Measurements from ENCODE around the gene GPT2. TPM values are rescaled to one million over a fixed set of nuclear protein-coding genes. Genes with fewer than 3 reads are reported as not detected.
"Not testable (repeated sequence)": the region's sequence is repeated elsewhere in the genome, so short reads cannot be mapped to it uniquely, and the experiment has no call there.

The GPT2 gene
- total RNA-seq, 2 experiments from 2014 or later = 5.4 to 7.3 TPM

GRCh38 chr16:46852130-46852529, 32.0 kb upstream of the GPT2 start:
- H3K36me3 Mint-ChIP-seq (ENCODE audit: low read depth) = no peaks in the 10 kb centered on the region
- no peak for ATAC-seq
- no peaks in the 10 kb centered on the region for H3K9me3 Mint-ChIP-seq (ENCODE audit: insufficient read depth)
- no peak for DNase-seq
- ChIA-PET POLR2A (no interaction called here), CTCF (interaction anchor here (0.6 to 5.0 kb wide), 4 partner anchors 58 to 163 kb away, joined by 3 to 118 read pairs (median 6); partner anchors contain the start of gene ORC6)
- H3K27ac Mint-ChIP-seq = no peak overlapping the region
- H3K4me1 Mint-ChIP-seq (ENCODE audit: low read depth) = no peaks in the 10 kb centered on the region
- no peak overlapping the region for H3K4me3 Mint-ChIP-seq
- peaks cover 2% of the 10 kb centered on the region for H3K27me3 Mint-ChIP-seq (ENCODE audit: low read depth)

DNA sequence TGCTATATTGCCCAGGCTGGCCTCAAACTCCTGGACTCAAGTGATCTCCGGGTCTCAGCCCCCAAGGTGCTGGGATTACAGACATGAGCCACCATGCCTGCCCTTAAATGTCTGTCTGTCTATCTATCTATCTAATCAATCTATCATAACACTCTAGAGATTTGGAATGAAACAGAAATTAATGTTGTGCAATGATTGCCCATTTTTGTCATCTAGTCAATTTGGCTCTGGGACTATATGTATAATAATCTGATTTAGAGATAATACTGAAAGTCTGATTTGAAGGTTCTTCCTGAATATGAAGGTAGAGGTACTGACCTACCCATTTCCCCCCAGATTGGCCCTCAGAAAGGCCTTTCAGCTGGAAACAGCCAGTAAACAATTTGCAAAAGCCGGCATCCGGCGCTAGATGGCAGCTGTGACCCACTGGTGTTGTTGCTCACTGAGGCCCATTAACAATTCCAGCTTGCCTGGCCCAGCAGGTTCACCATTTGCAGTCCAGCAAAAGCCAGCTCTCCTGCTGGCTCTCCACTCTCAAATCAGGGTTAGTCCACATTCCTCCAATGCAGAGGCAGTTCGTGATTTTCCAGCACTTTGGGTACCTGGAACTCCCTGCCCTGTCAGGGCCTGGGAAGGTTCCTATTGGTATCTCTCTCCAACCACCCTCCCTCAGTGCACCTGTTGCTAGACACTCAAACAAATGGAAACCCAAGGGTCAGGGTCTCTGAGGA, 30.3 kb upstream of the GPT2 start:
- ChIA-PET CTCF (interaction anchor here (0.6 to 5.0 kb wide), 31 partner anchors 9 to 1302 kb away, joined by 3 to 118 read pairs (median 4); partner anchors contain the start of gene GPT2), POLR2A (interaction anchor here (0.6 to 0.7 kb wide), 2 partner anchors 32 to 233 kb away, joined by 3 to 4 read pairs; no protein-coding TSS in a partner anchor)
- ATAC-seq (peak; percentile 73), DNase-seq (peak; percentile 72)
- Mint-ChIP-seq H3K27me3 (ENCODE audit: low read depth) (peaks cover 1% of the 10 kb centered on the region), H3K36me3 (ENCODE audit: low read depth) (no peaks in the 10 kb centered on the region), H3K9me3 (ENCODE audit: insufficient read depth) (no peaks in the 10 kb centered on the region), H3K27ac (no peak overlapping the region), H3K4me1 (ENCODE audit: low read depth) (no peaks in the 10 kb centered on the region), H3K4me3 (no peak overlapping the region)

- Mint-ChIP-seq H3K27ac (no peak overlapping the region), H3K4me1 (ENCODE audit: low read depth) (no peaks in the 10 kb centered on the region), H3K27me3 (ENCODE audit: low read depth) (no peaks in the 10 kb centered on the region), H3K36me3 (ENCODE audit: low read depth) (no peaks in the 10 kb centered on the region), H3K4me3 (no peak overlapping the region), H3K9me3 (ENCODE audit: insufficient read depth) (no peaks in the 10 kb centered on the region)
- ATAC-seq (no peak), DNase-seq (no peak)
- ChIA-PET POLR2A (no interaction called here), CTCF (interaction anchor here (1.0 to 5.0 kb wide), 13 partner anchors 10 to 1301 kb away, joined by 3 to 118 read pairs (median 9); partner anchors contain the start of gene GPT2)
These were observed 29.3 kb upstream of the GPT2 start for GRCh38 chr16:46854846-46855245.

DNA sequence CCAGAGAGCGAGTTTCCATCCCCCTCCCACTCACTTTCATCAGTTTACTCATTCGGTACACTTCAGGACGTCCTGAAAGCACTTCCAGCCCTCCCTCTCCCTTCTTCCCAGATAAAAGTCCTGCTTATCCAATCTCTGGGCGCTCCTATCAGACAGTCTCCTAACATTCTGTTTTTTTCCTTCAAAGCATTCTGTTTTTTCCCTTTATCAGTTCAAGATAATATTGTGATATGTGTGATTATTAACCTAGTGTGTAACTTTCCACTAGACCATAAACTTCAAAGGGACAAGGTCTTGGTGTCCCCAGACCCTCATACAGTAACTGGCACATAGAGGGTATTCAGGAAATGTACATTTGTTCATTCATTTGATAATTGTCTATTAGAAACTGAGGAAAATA, 28.8 kb upstream of the GPT2 start:
- Mint-ChIP-seq H3K36me3 (ENCODE audit: low read depth) (no peaks in the 10 kb centered on the region), H3K9me3 (ENCODE audit: insufficient read depth) (no peaks in the 10 kb centered on the region), H3K27me3 (ENCODE audit: low read depth) (no peaks in the 10 kb centered on the region), H3K27ac (no peak overlapping the region), H3K4me1 (ENCODE audit: low read depth) (peaks cover 2% of the 10 kb centered on the region), H3K4me3 (no peak overlapping the region)
- POLR2A ChIA-PET = no interaction called here
- ATAC-seq = no peak
- DNase-seq = no peak
- CTCF ChIA-PET = interaction anchor here (1.8 to 5.0 kb wide), 5 partner anchors 28 to 73 kb away, joined by 11 to 118 read pairs (median 14); partner anchors contain the start of gene GPT2

DNA sequence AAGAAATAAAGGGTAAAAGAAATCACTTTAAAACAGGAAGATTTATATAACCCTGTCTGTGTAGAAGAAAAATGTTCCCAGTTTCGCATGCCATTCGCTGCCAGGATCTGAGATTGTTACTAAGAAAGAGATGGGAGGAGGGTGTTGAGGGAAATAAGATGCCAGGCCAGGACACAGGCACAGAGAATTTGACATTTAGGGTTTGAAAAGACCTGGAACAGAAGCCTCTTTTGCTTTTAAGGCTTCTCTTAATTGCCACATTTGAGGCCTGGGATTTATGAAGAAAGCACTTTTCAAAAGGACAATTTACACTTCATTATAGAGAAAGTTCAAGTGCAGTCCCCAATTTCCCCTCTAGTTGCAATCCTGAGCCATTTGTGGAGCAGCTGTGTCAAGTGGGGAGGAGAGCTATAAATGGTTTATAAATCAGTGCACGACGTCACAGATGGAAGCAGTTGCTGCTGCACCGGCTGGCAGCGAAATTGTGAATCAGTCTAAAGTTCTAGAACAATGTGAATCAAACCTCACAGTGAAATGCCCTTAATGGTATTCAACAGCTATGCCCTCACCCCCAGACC, 26.7 kb upstream of the GPT2 start:
- Mint-ChIP-seq H3K4me3 (no peak overlapping the region), H3K4me1 (ENCODE audit: low read depth) (peaks cover 8% of the 10 kb centered on the region), H3K27me3 (ENCODE audit: low read depth) (no peaks in the 10 kb centered on the region), H3K27ac (no peak overlapping the region), H3K9me3 (ENCODE audit: insufficient read depth) (no peaks in the 10 kb centered on the region), H3K36me3 (ENCODE audit: low read depth) (no peaks in the 10 kb centered on the region)
- ChIA-PET POLR2A (interaction anchor here (0.8 kb wide), 1 partner anchor 117 kb away, joined by 4 read pairs; no protein-coding TSS in a partner anchor), CTCF (interaction anchor here (1.0 to 1.4 kb wide), 4 partner anchors 51 to 91 kb away, joined by 3 to 9 read pairs (median 4); no protein-coding TSS in a partner anchor)
- ATAC-seq (no peak), DNase-seq (peak; percentile 26)

DNA sequence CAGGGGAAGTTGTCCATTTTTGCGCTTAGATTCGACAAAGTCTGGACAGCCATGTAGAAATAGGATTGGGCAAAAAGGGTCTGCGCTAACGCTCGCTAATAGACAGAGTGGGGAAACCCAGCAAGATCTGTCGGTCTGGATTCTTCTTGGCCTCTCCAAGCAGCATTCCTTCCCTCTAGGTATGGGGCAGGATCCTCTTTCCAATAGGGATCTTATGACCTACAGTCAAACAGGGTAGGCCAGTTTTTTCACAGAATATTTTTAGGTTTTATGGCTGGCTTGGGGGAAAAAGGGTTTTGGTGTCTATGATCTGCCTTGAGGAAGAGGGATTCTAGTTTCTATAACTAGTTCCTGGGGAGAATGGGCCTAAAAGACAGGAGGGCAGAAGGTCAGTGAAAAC, 26.0 kb upstream of the GPT2 start:
- POLR2A ChIA-PET = interaction anchor here (0.8 kb wide), 1 partner anchor 116 kb away, joined by 4 read pairs; no protein-coding TSS in a partner anchor
- Mint-ChIP-seq H3K4me1 (ENCODE audit: low read depth) (peaks cover 8% of the 10 kb centered on the region), H3K4me3 (no peak overlapping the region), H3K36me3 (ENCODE audit: low read depth) (no peaks in the 10 kb centered on the region), H3K9me3 (ENCODE audit: insufficient read depth) (no peaks in the 10 kb centered on the region), H3K27me3 (ENCODE audit: low read depth) (no peaks in the 10 kb centered on the region), H3K27ac (no peak overlapping the region)
- CTCF ChIA-PET = interaction anchor here (1.0 to 1.4 kb wide), 4 partner anchors 50 to 90 kb away, joined by 3 to 9 read pairs (median 4); no protein-coding TSS in a partner anchor
- DNase-seq (no peak), ATAC-seq (no peak)

GRCh38 chr16:46859719-46860152, 24.4 kb upstream of the GPT2 start:
- no peaks in the 10 kb centered on the region for H3K36me3 Mint-ChIP-seq (ENCODE audit: low read depth)
- H3K4me3 Mint-ChIP-seq = no peak overlapping the region
- peaks cover 19% of the 10 kb centered on the region for H3K4me1 Mint-ChIP-seq (ENCODE audit: low read depth)
- H3K9me3 Mint-ChIP-seq (ENCODE audit: insufficient read depth) = no peaks in the 10 kb centered on the region
- ATAC-seq (no peak), DNase-seq (no peak)
- no peaks in the 10 kb centered on the region for H3K27me3 Mint-ChIP-seq (ENCODE audit: low read depth)
- POLR2A ChIA-PET = no interaction called here
- CTCF ChIA-PET = interaction anchor here (0.8 to 1.3 kb wide), 3 partner anchors 49 to 69 kb away, joined by 3 to 5 read pairs (median 3); no protein-coding TSS in a partner anchor
- no peak overlapping the region for H3K27ac Mint-ChIP-seq

DNA sequence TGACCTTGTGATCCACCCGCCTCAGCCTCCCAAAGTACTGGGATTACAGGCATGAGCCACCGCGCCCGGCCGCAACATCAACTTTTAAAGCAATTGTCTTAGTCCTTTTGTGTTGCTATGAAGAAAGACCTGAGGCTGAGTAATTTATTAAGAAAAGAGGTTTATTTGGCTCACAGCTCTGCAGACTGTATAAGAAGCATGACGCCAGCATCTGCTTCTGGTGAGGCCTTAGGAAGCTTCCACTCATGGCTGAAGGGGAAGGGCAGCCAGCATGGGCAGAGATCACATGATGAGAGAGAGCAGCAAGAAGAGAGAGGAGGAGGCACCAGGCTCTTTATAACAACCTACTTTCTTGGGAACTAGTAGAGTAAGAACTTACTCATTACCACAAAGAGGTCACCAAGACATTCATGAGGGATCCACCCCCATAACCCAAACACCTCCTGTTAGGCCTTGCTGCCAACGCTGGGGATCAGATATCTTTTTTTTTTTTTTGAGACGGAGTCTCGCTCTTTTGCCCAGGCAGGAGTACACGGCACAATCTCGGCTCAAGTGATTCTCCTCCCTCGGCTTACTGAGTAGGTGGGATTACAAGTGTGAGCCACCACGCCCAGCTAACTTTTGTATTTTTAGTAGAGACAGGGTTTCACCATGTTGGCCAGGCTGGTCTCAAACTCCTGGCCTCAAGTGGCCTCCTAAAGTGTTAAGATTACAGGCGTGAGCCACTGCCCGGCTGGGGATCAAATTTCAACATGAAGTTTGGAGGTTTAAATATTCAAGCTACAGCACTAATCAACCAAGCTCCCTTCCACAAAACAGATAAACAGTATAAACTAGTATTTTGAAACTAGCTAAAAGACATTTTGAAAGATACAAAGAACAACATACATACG, 21.4 kb upstream of the GPT2 start:
- no peak for DNase-seq
- H3K27ac Mint-ChIP-seq = no peak overlapping the region
- H3K36me3 Mint-ChIP-seq (ENCODE audit: low read depth) = no peaks in the 10 kb centered on the region
- H3K27me3 Mint-ChIP-seq (ENCODE audit: low read depth) = peaks cover 2% of the 10 kb centered on the region
- CTCF ChIA-PET = interaction anchor here (1.2 to 6.6 kb wide), 4 partner anchors 9 to 189 kb away, joined by 3 to 31 read pairs (median 7); no protein-coding TSS in a partner anchor
- no peak overlapping the region for H3K4me3 Mint-ChIP-seq
- POLR2A ChIA-PET = no interaction called here
- peaks cover 19% of the 10 kb centered on the region for H3K4me1 Mint-ChIP-seq (ENCODE audit: low read depth)
- ATAC-seq = no peak
- H3K9me3 Mint-ChIP-seq (ENCODE audit: insufficient read depth) = no peaks in the 10 kb centered on the region

DNA sequence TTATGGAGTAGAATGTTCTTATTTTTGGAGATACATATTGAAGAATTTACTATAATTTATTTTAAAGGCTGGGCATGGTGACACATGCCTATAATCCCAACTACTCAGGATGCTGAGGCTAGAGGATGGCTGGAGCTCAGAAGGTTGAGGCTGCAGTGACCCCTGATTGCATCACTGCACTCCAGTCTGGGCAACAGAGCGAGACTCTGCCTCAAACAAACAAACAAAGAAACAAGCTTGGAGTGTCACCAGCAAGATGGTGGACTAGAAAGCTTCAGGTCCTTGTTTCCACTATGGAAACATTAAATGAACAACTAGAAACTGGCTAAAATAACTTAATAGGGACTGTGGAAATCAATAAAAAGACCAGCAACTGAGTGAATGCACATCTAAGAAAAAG, 17.9 kb upstream of the GPT2 start:
- Mint-ChIP-seq H3K9me3 (ENCODE audit: insufficient read depth) (no peaks in the 10 kb centered on the region), H3K27me3 (ENCODE audit: low read depth) (peaks cover 8% of the 10 kb centered on the region), H3K36me3 (ENCODE audit: low read depth) (no peaks in the 10 kb centered on the region), H3K27ac (no peak overlapping the region), H3K4me1 (ENCODE audit: low read depth) (peaks cover 17% of the 10 kb centered on the region), H3K4me3 (no peak overlapping the region)
- ATAC-seq (no peak), DNase-seq (no peak)
- ChIA-PET POLR2A (no interaction called here), CTCF (interaction anchor here (1.0 to 6.6 kb wide), 3 partner anchors 12 to 64 kb away, joined by 3 to 31 read pairs (median 3); no protein-coding TSS in a partner anchor)

DNA sequence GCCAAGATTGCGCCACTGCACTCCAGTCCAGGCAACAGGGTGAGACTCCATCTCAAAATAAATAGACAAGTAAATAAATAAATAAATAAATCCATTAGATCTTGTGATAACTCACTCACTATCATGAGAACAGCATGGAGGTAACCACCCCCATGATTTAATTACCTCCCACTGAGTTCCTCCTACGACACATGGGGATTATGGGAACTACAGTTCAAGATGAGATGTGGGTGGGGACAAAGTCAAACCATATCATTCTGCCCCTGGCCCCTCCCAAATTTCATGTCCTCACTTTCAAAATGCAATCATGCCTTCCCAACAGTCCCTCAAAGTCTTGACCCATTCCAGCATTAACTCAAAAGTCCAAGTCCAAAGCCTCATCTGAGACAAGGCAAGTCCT, 16.7 kb upstream of the GPT2 start:
- H3K4me3 Mint-ChIP-seq; POLR2A ChIA-PET; H3K9me3 Mint-ChIP-seq (ENCODE audit: insufficient read depth); ATAC-seq; DNase-seq; H3K27ac Mint-ChIP-seq; H3K36me3 Mint-ChIP-seq (ENCODE audit: low read depth); H3K27me3 Mint-ChIP-seq (ENCODE audit: low read depth): not testable (repeated sequence)
- H3K4me1 Mint-ChIP-seq (ENCODE audit: low read depth) = peaks cover 12% of the 10 kb centered on the region
- CTCF ChIA-PET = interaction anchor here (6.6 kb wide), 1 partner anchor 13 kb away, joined by 31 read pairs; no protein-coding TSS in a partner anchor

DNA sequence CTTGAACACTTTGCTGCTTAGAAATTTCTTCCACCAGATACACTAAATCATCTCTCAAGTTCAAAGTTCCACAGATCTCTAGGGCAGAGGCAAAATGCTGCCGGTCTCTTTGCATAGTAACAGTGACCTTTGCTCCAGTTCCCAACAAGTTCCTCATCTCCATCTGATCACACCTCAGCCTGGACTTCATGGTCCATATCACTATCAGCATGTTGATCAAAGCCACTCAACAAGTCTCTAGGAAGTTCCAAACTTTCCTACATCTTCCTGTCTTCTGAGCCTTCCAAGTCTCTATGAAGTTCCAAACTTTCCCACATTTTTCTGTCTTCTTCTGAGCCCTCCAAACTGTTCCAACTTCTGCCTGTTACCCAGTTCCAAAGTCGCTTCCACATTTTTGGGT, 15.3 kb upstream of the GPT2 start:
- H3K36me3 Mint-ChIP-seq (ENCODE audit: low read depth); ATAC-seq; H3K27ac Mint-ChIP-seq; H3K27me3 Mint-ChIP-seq (ENCODE audit: low read depth); H3K4me3 Mint-ChIP-seq; H3K4me1 Mint-ChIP-seq (ENCODE audit: low read depth); DNase-seq; H3K9me3 Mint-ChIP-seq (ENCODE audit: insufficient read depth): not testable (repeated sequence)
- CTCF ChIA-PET = interaction anchor here (6.6 kb wide), 1 partner anchor 15 kb away, joined by 31 read pairs; no protein-coding TSS in a partner anchor
- POLR2A ChIA-PET = interaction anchor here (0.6 kb wide), 1 partner anchor 45 kb away, joined by 3 read pairs; no protein-coding TSS in a partner anchor

Measured in activated CD8-positive, alpha-beta T cell treated with anti-CD3 and anti-CD28 coated beads, Interleukin-2, amount 10 ng/mL, durations not matched to agents 7 days and 5 days (primary cell).